GM23248 (cell line): Measurements from ENCODE around the gene SERPINA12.

Source experiments
- EZH2 ChIP-seq: fragments of 200-600 bp; sonication (generic); IDR thresholded peaks from 2 replicates; pipeline ENCODE4 v1.6.1; 2018; ENCODE audit warnings: antibody characterized with exemption, mild to moderate bottlenecking; ENCODE audit not compliant: insufficient read depth, poor library complexity, severe bottlenecking
- EZH2phosphoT487 ChIP-seq: fragments of 200-600 bp; sonication (generic); IDR thresholded peaks from 2 replicates; pipeline ENCODE4 v1.6.1; 2018; ENCODE audit warnings: antibody characterized with exemption, moderate library complexity, mild to moderate bottlenecking, low read depth; ENCODE audit not compliant: insufficient read depth

GRCh38 chr14:94555991-94556390 lies 46.7 kb upstream of the SERPINA12 start:
- no peak for TF ChIP-seq EZH2
- no peak for TF ChIP-seq EZH2phosphoT487
